HTR-8/SVneo (cell line): Measurements from ENCODE around the gene CKMT1A.
"Not testable (repeated sequence)": the region's sequence is repeated elsewhere in the genome, so short reads cannot be mapped to it uniquely, and the experiment has no call there.

Source experiments
- DNase-seq: peaks from one replicate; pipeline ENCODE4 v3.0.0; 2011; ENCODE audit warnings: low spot score, mixed read lengths; ENCODE audit not compliant: insufficient read length
- FAIRE-seq: peaks from 2 replicates; lab custom pipeline; 2011; peaks lifted over from hg19 to GRCh38; lab: Jason Lieb, UNC

Gene CKMT1A

DNA sequence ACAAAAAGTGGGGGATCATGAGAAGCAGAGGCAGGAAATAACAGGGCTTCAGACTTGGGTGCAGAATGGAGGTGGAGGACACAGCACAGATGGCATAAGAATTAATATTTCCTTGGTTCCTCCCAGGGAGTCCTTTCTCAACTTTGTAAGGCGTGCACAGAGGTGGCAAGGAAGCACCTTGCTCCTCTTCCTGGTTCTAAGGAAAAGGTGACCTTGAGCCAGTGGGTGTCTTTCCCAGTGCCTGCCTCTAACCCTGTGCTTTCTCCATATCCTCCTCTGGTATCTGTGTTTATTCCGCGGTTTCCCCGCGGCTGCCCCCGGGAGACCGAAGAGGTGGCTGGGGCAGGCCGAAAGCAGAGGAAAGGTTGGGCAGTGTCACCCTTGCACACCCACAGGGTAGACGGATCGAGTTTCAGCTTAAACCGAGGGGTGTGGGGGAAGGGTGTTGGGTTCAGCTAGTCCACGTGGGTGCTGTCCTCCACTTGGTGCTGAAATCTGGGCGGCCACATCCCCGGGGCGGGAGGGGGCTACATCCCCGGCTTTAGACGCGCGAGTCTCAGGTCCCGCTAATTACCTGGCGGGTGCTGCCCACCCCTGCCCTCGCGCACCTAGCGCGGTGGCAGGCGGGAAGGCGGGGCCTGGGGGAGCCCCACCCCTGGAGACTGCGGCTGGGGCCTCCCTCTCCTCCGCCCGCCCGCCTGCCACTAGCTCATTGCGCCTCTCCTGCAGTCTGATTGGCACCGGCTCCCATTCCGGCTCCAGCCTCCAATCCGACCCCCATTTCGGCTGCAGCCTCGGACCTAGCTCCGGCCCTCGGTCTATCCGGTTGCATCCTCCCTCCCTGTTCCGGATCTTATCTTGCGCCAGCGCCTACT, at the start of gene CKMT1A:
TSS of gene CKMT1A (plus strand) at position 712 of the 875 bp plus-strand sequence. CDS start 192 bp downstream, outside the sequence.
- not testable (repeated sequence) for FAIRE-seq, DNase-seq

DNA sequence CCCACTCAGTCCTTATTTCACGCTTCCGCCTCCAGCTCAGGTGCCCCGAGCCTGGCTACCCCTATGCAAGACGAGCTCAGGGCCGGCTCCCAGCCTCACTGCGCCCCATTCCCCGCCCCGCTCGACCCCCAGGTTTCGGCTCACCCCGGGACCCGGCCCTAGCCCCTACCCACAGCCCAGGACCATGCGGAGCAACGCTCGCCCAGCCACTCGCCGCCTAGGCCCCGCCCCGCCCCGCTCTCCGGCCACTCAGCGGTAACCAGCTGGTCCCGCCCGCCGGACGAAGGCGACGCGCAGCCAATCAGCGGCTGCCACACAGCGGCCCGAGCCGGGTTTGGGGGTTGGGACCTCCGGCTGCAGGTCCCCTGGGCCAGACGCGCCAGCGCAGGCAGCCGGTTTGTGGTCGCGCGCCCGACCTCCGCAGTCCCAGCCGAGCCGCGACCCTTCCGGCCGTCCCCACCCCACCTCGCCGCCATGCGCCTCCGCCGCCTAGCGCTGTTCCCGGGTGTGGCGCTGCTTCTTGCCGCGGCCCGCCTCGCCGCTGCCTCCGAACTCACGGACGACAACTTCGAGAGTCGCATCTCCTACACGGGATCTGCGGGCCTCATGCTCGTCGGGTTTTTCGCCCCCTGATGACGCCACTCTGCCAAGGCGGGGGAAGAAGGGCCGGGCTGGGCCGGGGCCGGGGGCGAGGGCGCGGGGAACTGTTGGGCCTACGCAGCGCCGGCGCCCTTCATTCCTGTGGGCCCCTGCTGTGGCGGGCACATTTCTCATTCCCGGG, 44.8 kb upstream of the CKMT1A start, which contains the start of gene CATSPER2:
TSS of gene CATSPER2 (minus strand) at position 196 of the 781 bp plus-strand sequence. CDS start 783 bp downstream, outside the sequence.
- FAIRE-seq (peak; percentile 28), DNase-seq (no peak)

- not testable (repeated sequence) for DNase-seq
- peak; percentile 84 for FAIRE-seq
Observed at GRCh38 chr15:43649430-43649926, 44.2 kb upstream of the CKMT1A start.

GRCh38 chr15:43659727-43660126, 33.9 kb upstream of the CKMT1A start:
- not testable (repeated sequence) for DNase-seq, FAIRE-seq

- DNase-seq, FAIRE-seq: not testable (repeated sequence)
Observed at GRCh38 chr15:43662293-43662692, 31.4 kb upstream of the CKMT1A start.

DNA sequence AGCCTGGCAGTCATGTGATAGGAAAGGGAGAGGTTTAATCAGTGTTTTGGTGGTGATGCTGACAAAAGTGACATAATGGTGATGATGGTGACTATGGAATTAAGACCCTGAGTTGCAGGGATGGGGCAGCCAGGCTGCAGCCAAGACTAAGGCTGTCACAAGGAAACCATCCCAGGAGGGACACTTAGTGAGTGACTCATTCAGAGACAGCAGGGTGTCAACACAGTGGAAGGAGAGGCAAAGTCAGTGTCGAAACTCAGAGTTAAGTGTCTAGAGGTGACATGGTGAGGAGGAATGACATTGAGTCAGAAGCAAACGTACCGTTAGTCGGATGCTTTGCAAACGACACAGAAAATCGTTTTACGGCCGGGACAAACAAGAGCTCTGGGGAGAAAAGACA, 30.3 kb upstream of the CKMT1A start:
- FAIRE-seq, result peak; percentile 28
- not testable (repeated sequence) for DNase-seq

DNA sequence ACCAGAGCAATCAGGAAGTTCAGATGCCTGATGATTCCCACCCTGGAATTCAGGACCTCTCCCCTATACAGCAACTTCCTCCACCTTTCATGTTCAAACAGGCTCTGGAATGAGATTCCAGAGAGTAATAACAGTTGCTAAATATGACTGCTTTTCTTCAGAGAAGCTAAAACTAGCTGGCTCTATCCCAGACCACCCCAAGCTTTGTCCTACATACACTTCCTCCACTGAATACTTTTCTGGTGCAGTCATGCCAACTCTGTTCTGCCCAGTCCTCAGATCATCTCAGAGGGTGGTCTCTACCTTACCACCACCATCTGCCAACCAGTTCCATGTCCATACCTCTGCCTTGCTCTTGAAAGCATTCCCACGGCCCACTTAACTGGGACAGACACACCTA, 27.5 kb upstream of the CKMT1A start:
- FAIRE-seq, DNase-seq: not testable (repeated sequence)

GRCh38 chr15:43674175-43674574, 19.5 kb upstream of the CKMT1A start:
- FAIRE-seq, result not testable (repeated sequence)

DNA sequence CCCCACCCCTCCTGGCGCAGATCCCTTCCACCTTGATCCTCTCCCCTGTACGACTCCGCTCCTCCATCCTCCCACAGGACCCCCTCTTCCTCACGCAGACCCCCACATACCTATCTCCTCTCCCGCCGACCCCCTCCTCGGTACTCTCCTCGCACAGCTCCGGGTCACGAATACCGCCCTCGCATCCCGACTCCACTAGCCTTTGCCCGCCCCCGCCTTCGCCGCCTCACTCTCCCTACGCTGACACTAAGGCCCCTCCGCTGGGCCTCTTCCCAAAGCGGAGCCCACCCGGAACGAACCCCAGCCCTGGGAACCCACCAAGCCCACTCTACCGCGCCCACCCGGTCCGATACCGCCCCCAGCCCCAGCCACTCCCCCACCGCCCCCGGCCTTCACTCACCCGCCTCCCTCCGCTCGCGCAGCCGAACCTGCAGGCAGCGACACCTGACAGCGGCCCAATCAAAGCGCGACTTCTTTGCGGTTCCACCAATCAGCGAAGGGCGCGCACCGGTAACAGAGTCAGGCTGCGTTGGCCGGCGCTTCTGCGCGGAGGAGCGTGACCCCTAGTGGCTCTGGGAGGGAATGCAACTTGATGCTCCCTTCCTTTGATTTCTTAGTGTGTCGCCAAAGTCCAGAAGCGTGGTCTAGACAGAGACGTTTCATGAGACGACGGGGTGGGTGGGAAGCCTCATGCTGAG, 3.9 kb upstream of the CKMT1A start:
- peak; percentile 95 for FAIRE-seq
- DNase-seq, result not testable (repeated sequence)

More at GRCh38 chr15:43674175-43674574, 19.5 kb upstream of the CKMT1A start:
- not testable (repeated sequence) for DNase-seq

DNA sequence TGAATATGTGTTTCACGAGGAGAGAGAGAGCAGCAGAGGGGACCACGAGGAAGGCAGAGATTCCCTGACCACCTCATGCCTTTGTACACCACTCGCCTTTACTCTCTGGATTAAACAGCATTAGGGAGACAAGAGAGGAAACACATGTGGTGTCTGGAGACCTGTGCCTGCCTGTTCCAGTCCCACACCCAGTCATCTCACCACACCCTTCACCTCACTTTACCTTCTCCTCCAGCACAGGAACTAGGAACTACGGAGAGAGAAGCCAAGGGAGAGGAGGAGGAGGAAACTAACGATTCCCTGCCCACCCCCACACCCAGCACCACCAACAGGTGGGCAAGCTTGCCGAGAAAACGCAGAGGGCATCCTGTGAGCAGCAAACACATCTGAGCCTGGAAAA, 980 bp upstream of the CKMT1A start:
- FAIRE-seq, result not testable (repeated sequence)

DNA sequence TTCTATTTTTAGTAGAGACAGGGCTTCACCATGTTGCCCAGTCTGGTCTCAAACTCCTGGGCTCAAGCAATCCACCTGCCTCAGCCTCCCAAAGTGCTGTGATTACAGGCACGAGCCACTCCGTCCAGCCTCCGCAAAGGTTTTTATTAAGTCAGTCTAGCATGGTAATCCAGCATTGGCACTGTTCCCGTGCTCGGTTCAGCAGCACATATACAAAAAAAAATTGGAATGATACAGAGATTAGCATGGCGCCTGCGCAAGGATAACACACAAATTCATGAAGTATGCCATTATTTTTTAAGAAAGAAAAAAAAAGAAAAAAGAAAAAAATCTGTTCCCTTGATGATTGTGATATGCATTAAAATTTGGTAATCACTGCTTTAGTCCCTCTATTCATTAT, 8.5 kb downstream of the CKMT1A start:
- no peak for FAIRE-seq
- no peak for DNase-seq

More for the DNA sequence above, 980 bp upstream of the CKMT1A start:
- not testable (repeated sequence) for DNase-seq

DNA sequence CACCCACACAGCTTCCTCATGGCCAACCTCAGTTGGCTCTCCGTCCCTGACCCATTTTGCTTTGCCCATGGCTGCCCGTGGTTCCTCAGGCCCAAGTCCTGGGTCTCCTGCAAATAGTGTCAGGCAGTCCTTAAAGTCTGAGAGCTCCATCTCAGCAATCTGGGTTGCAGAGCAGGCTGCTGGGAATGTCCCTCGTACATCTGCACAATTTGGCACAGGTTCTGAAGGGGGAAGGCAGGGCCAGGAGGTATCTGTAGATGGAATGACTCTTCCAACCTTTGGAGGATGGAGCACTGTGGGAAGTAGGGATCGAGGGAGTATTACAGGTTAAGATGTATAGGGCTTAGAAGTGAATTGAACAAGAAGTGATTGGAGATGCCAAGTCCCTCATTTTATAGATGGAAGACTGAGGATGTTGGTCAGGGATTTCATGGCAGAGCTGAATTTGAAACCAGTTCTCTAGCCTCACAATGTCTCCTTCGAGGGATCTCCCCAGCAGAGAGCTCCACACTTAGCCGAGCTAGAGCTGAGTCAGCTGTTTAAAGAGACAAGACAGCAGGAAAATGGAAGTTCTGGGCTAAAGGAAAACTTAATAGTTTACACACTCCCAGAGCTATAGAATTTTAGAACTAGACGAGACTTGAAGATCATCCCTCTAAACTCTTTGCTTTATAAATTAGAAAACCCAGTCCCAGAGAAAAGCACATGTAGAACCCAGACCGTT, 9.2 kb downstream of the CKMT1A start:
- no peak for FAIRE-seq

GRCh38 chr15:43710431-43711131, 16.9 kb downstream of the CKMT1A start:
- DNase-seq, FAIRE-seq: not testable (repeated sequence)

More for the DNA sequence above, 9.2 kb downstream of the CKMT1A start:
- no peak for DNase-seq

DNA sequence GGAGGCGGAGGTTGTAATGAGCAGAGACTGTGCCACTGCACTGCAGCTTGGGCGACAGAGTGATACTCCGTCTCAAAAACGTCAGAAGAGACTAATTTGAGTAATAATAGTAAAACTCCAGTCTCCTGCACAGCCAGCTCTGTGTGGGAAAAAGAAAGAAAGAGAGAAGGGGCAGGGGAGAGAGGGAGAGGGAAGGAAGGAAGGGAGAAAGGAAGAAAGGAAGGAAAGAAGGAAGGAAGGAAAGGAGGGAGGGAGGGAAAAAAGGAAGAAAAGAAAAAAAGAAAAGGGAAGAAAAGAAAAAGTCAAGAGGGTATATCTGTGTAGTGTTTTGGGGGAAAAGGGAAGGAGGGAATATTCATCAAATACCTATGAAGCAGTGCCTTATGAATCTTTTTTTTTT, 29.5 kb downstream of the CKMT1A start:
- no peak for DNase-seq
- FAIRE-seq, result no peak

DNA sequence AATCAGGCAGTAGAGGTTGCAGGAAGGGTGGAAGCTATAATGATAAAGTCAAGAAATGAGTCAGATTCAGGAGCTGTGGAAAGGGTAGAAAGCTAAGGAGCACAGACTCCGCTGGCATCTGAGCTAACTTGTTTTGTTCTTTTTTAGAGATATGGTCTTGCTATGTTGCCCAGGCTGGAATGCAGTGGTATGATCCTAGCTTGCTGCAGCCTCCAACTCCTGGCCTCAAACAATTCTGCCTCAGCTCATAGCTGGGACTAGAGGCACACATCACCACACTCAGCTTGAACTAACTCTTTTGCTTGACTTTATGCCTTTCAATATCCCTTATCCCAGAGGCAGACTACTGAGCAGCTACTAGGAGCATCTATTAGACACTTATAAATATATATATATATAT, 32.6 kb downstream of the CKMT1A start:
- FAIRE-seq, DNase-seq: not testable (repeated sequence)

GRCh38 chr15:43728053-43728725, 34.5 kb downstream of the CKMT1A start:
- DNase-seq, FAIRE-seq: not testable (repeated sequence)

GRCh38 chr15:43735416-43735815, 41.8 kb downstream of the CKMT1A start:
- DNase-seq (no peak), FAIRE-seq (no peak)
